GM12892 (cell line): Measurements from ENCODE around the gene SLC7A8.

Source experiments
- DNase-seq: peaks from one replicate; pipeline ENCODE4 v3.0.0; 2011; ENCODE audit not compliant: insufficient read length
- FAIRE-seq: peaks from 2 replicates; lab custom pipeline; 2011; peaks lifted over from hg19 to GRCh38; lab: Jason Lieb, UNC
- POLR2A ChIP-seq: IDR thresholded peaks from 2 replicates; pipeline ENCODE4 v1.6.1; 2011; ENCODE audit warnings: low read depth, low read length, control low read depth
- POLR2AphosphoS5 ChIP-seq: IDR thresholded peaks from 2 replicates; pipeline ENCODE4 v1.6.1; 2011; ENCODE audit warnings: low read depth, low read length, control low read depth
- TAF1 ChIP-seq: IDR thresholded peaks from 2 replicates; pipeline ENCODE4 v1.6.1; 2011; ENCODE audit warnings: low read depth, mild to moderate bottlenecking, control low read depth, low read length, borderline replicate concordance

Gene SLC7A8

GRCh38 chr14:23093991-23094665, 89.3 kb downstream of the SLC7A8 start:
- DNase-seq (no peak), FAIRE-seq (peak; percentile 87)
- no peak for TF ChIP-seq TAF1
- no peak for TF ChIP-seq POLR2AphosphoS5
- no peak for TF ChIP-seq POLR2A

- no peak for DNase-seq
- no peak for FAIRE-seq
- TF ChIP-seq POLR2A, result no peak
- TF ChIP-seq POLR2AphosphoS5, result no peak
- no peak for TF ChIP-seq TAF1
These were observed 89.9 kb downstream of the SLC7A8 start for GRCh38 chr14:23093526-23093925.

GRCh38 chr14:23093104-23093503, 90.4 kb downstream of the SLC7A8 start:
- no peak for FAIRE-seq
- DNase-seq, result no peak
- TF ChIP-seq TAF1 (no peak), POLR2AphosphoS5 (no peak), POLR2A (no peak)

- TF ChIP-seq POLR2A, result no peak
- no peak for TF ChIP-seq POLR2AphosphoS5
- TF ChIP-seq TAF1, result no peak
- FAIRE-seq (no peak), DNase-seq (no peak)
These were observed 91.9 kb downstream of the SLC7A8 start for GRCh38 chr14:23091294-23092225.

GRCh38 chr14:23090254-23090636, 93.2 kb downstream of the SLC7A8 start:
- TF ChIP-seq TAF1 (no peak), POLR2A (no peak), POLR2AphosphoS5 (no peak)
- FAIRE-seq (no peak), DNase-seq (no peak)

- TF ChIP-seq TAF1 (no peak), POLR2AphosphoS5 (no peak), POLR2A (no peak)
- FAIRE-seq, result no peak
- no peak for DNase-seq
These were observed 93.8 kb downstream of the SLC7A8 start for GRCh38 chr14:23089498-23090253.

- DNase-seq (no peak), FAIRE-seq (no peak)
- TF ChIP-seq POLR2AphosphoS5 (no peak), TAF1 (no peak)
These were observed 96.9 kb downstream of the SLC7A8 start for GRCh38 chr14:23086565-23086964.

GRCh38 chr14:23085458-23085857, 98.0 kb downstream of the SLC7A8 start:
- DNase-seq (no peak), FAIRE-seq (no peak)
- TF ChIP-seq POLR2A (no peak), TAF1 (no peak)

- no peak for DNase-seq
- FAIRE-seq, result no peak
- TF ChIP-seq TAF1 (no peak), POLR2A (no peak), POLR2AphosphoS5 (no peak)
These were observed 103.0 kb downstream of the SLC7A8 start for GRCh38 chr14:23080474-23080873.

GRCh38 chr14:23079716-23080115, 103.7 kb downstream of the SLC7A8 start:
- FAIRE-seq, result no peak
- no peak for DNase-seq
- no peak for TF ChIP-seq POLR2A
- TF ChIP-seq POLR2AphosphoS5, result no peak
- no peak for TF ChIP-seq TAF1

- DNase-seq (no peak), FAIRE-seq (no peak)
- TF ChIP-seq TAF1, result no peak
- no peak for TF ChIP-seq POLR2AphosphoS5
- no peak for TF ChIP-seq POLR2A
These were observed 104.8 kb downstream of the SLC7A8 start for GRCh38 chr14:23078692-23079116.
